ENCODE results near the gene CALM1. TPM values are rescaled to one million over a fixed set of nuclear protein-coding genes. Genes with fewer than 3 reads are reported as not detected.

The CALM1 gene
- total and polyA plus RNA-seq, 10 of the 15 experiments (the other 5 are each of a cell fraction or from before 2014, with no cell fraction given), result 110 to 729 (median 261) TPM

DNA sequence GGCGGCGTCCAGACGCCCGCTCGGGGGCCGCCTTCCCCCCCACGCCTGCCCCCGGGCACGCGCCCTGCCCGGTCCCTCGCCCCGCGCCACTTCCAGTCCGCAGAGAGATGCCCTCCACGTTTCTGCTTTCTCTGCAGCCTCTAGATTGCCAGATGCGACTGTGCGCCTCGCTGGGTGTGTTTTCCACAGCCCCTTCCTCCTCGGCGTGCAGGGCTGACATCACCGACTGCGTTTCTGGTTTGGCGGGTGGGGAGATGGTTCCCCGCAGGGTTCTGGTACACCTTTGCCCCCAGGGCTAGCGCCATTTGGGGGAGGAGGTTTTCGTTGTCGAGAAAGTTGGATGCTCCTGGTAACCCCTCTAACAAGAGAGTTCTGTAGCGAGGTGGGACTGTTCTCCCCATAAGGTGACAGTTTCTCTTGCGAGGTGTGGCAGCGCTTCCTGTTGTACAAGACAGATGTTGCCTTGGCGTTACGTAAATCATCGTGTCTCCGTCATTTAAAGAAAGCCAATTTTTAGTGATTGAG, 1.5 kb downstream of the CALM1 start:
- peak overlapping the region; percentile 36 for H2AFZ ChIP-seq (ENCODE audit: control insufficient read depth, low read depth, low read length)
- intact Hi-C loops (cut with micrococcal nuclease; ENCODE audit: unreplicated experiment), result loop anchor here (5.0 kb wide), 2 partner anchors 66 to 359 kb away; partner anchors contain the start of gene NRDE2
- H3K27ac ChIP-seq (ENCODE audit: control insufficient read depth, insufficient read depth), result peak overlapping the region; percentile 59
- ChIA-PET POLR2A (no interaction called here), CTCF (interaction anchor here (0.6 to 6.3 kb wide), 3 partner anchors 20 to 298 kb away, joined by 3 to 49 read pairs (median 3); no protein-coding TSS in a partner anchor), SMC1A (ENCODE audit: uncharacterized antibody, unreplicated experiment) (interaction anchor here (0.7 to 1.8 kb wide), 4 partner anchors 9 to 360 kb away, joined by 3 to 8 read pairs (median 3); no protein-coding TSS in a partner anchor), RAD21 (ENCODE audit: unreplicated experiment) (interaction anchor here (1.0 to 1.9 kb wide), 2 partner anchors 67 to 298 kb away, joined by 3 to 9 read pairs; partner anchors contain the start of gene NRDE2)
- H3K79me2 ChIP-seq (ENCODE audit: control insufficient read depth, insufficient read depth, low read length), result peaks cover 39% of the 10 kb centered on the region
- FAIRE-seq (peak; percentile 74), ATAC-seq (peak; percentile 45), DNase-seq (ENCODE audit: low read depth, low spot score) (no peak)
- peaks cover 8 to 27% of the 10 kb centered on the region in 2 experiments for H3K36me3 ChIP-seq (ENCODE audit: control insufficient read depth in 2 of 2, insufficient read depth in 2 of 2, low read length in 1 of 2)
- no peaks in the 10 kb centered on the region; a peak in 1 of 4 replicates for H3K27me3 ChIP-seq (replicated peaks in 1 of 2; ENCODE audit: control insufficient read depth in 2 of 2, insufficient read depth in 2 of 2, low read length in 1 of 2)
- peaks cover 9% of the 10 kb centered on the region; the same call in 1 of the 2 replicates for H4K20me1 ChIP-seq (ENCODE audit: control insufficient read depth, insufficient read depth)
- in situ Hi-C loops (cut with MboI), result loop anchor here (25.0 kb wide), 1 partner anchor 1114 kb away; the partner anchor contains the start of gene PPP4R3A
- H3K4me1 ChIP-seq (ENCODE audit: control insufficient read depth, insufficient read depth, low read length), result peaks cover 6% of the 10 kb centered on the region
- peak overlapping the region; percentile 86 for H3K4me2 ChIP-seq (ENCODE audit: control insufficient read depth, insufficient read depth)
- H3K4me3 ChIP-seq, result peak overlapping the region; percentile 99
- WGBS (ENCODE audit: insufficient coverage, insufficient replicate concordance, low lambda C conversion rate, missing lambda C conversion rate), result under 1% methylated on average over 28 of the region's 35 CpGs
- H3K9ac ChIP-seq (ENCODE audit: control insufficient read depth, insufficient read depth, low read length), result peak overlapping the region; percentile 81
- no peaks in the 10 kb centered on the region for H3K9me3 ChIP-seq (replicated peaks; ENCODE audit: control insufficient read depth, insufficient read depth, low read length)
- no TSS peak for BruUV-seq (replicated peaks)
- 0 out of 2 replicates have a peak, but pooled peaks have one; percentile 26 for TF ChIP-seq DPF2 (IDR thresholded peaks at IDR 0.05)
- TF ChIP-seq BHLHE40 (IDR thresholded peaks at IDR 0.05; ENCODE audit: borderline replicate concordance in 1 of 2, low read depth in 2 of 2, low read length in 1 of 2), result peak in 1 of 2 experiments; percentile 55; a peak in 1 of 4 replicates
- peak; percentile 79; the same call in 1 of the 2 replicates for TF ChIP-seq LARP7 (IDR thresholded peaks at IDR 0.05)
- 0 out of 2 replicates have a peak, but pooled peaks have one; percentile 45 for TF ChIP-seq MXI1 (IDR thresholded peaks at IDR 0.05; ENCODE audit: low read depth, low read length)
- no peak for TF ChIP-seq TCF7 (IDR thresholded peaks at IDR 0.05; ENCODE audit: borderline replicate concordance)
- no peak for TF ChIP-seq ZNF274 (IDR thresholded peaks at IDR 0.05; ENCODE audit: insufficient read depth, insufficient read length)
- TF ChIP-seq CBX3 (IDR thresholded peaks at IDR 0.05; ENCODE audit: borderline replicate concordance, low read depth), result no peak
- no peak for TF ChIP-seq ZBTB11 (CRISPR knock-in tag; IDR thresholded peaks at IDR 0.05)
- peak; percentile 33 for TF ChIP-seq NR2F1 (conservative IDR thresholded peaks at IDR 0.05)
- TF ChIP-seq BCL3 (IDR thresholded peaks at IDR 0.05; ENCODE audit: borderline replicate concordance, insufficient read depth, low read depth, low read length, poor library complexity, severe bottlenecking), result no peak
- TF ChIP-seq CREB1 (IDR thresholded peaks at IDR 0.05; ENCODE audit: low read depth), result peak; percentile 66
- TF ChIP-seq GATAD2B (conservative IDR thresholded peaks at IDR 0.05; ENCODE audit: low read depth), result 0 out of 2 replicates have a peak, but pooled peaks have one; percentile 54
- TF ChIP-seq POLR2A (IDR thresholded peaks at IDR 0.05; ENCODE audit: low read depth, low read length), result peak; percentile 31; the same call in 1 of the 2 replicates
- peak; percentile 48; the same call in 1 of the 2 replicates for TF ChIP-seq CREM (IDR thresholded peaks at IDR 0.05; ENCODE audit: low read depth)
- 0 out of 2 replicates have a peak, but pooled peaks have one; percentile 39 for TF ChIP-seq POLR2AphosphoS5 (IDR thresholded peaks at IDR 0.05; ENCODE audit: low read length)
- no peak for TF ChIP-seq SRF (IDR thresholded peaks at IDR 0.05; ENCODE audit: low read depth in 2 of 2, low read length in 2 of 2)
- TF ChIP-seq PKNOX1 (IDR thresholded peaks at IDR 0.05), result 0 out of 2 replicates have a peak, but pooled peaks have one; percentile 13
- peak; percentile 26 for TF ChIP-seq MYC (IDR thresholded peaks at IDR 0.05; ENCODE audit: insufficient read depth, insufficient read length, insufficient replicate concordance, low read length, severe bottlenecking)

Data from GM12878 (cell line).